Gastrocnemius medialis (tissue), 4 donors: ENCODE measurements around the gene UNC93A. TPM values are rescaled to one million over a fixed set of nuclear protein-coding genes. Genes with fewer than 3 reads are reported as not detected.

ENCODE experiments used
- ATAC-seq, 2 donors: fragments of 150-250 bp; one replicate each; pipeline ENCODE4 v1.9.1; 2016
- DNase-seq, 2 donors: peaks; one replicate each; pipeline ENCODE4 v3.0.0-alpha.2; 2019
- H3K27ac ChIP-seq, 4 donors: fragments of 200-600 bp; sonication (generic); 1 replicate in 1 of 4; 2 replicates in 3 of 4; pipeline ENCODE4 v1.5.1; 2016 to 2018; ENCODE audit warnings: mild to moderate bottlenecking in 2 of 4, moderate library complexity in 1 of 4
- H3K27me3 ChIP-seq, 3 donors: fragments of 200-600 bp; sonication (generic) in 2 of 3; 1 replicate in 1 of 3; 2 replicates in 2 of 3; pipeline versions ENCODE4 v1.5.1 to v1.6.0; 2016 to 2019; ENCODE audit warnings: mild to moderate bottlenecking in 1 of 3, moderate library complexity in 1 of 3
- H3K36me3 ChIP-seq, 2 donors: fragments of 200-600 bp; sonication (generic) in 1 of 2; one replicate each; pipeline ENCODE4 v1.5.1; 2017 to 2018
- H3K4me1 ChIP-seq, 2 donors: fragments of 200-600 bp; sonication (generic) in 1 of 2; one replicate each; pipeline ENCODE4 v1.5.1; 2016 to 2017; ENCODE audit warnings: mild to moderate bottlenecking in 2 of 2
- H3K4me3 ChIP-seq, 4 donors: fragments of 200-600 bp; sonication (generic) in 3 of 4; 1 replicate in 1 of 4; 2 replicates in 3 of 4; pipeline ENCODE4 v1.5.1; 2016 to 2019; ENCODE audit warnings: mild to moderate bottlenecking in 2 of 4
- H3K9me3 ChIP-seq, 3 donors: fragments of 200-600 bp; sonication (generic) in 2 of 3; 1 replicate in 1 of 3; 2 replicates in 2 of 3; pipeline ENCODE4 v1.5.1; 2016 to 2019
- CTCF ChIP-seq, 5 experiments: fragments of 450-650 bp in 3 of 5; fragments of 200-600 bp in 2 of 5; sonication (generic) in 2 of 5; IDR thresholded peaks in 4 of 5; conservative IDR thresholded peaks in 1 of 5; 1 replicate in 4 of 5; 2 replicates in 1 of 5; pipeline ENCODE4 v1.5.1; 2016 to 2019; ENCODE audit warnings: antibody characterized with exemption in 5 of 5, mild to moderate bottlenecking in 3 of 5, moderate library complexity in 3 of 5
- POLR2A ChIP-seq, 2 donors: fragments of 450-650 bp; IDR thresholded peaks; one replicate each; pipeline ENCODE4 v1.6.1; 2017; ENCODE audit warnings: antibody characterized with exemption in 2 of 2, mild to moderate bottlenecking in 2 of 2, moderate library complexity in 2 of 2
- in situ Hi-C, 4 donors: fragments of 200-750 bp; cut with MboI; loops; one replicate each; pipeline versions ENCODE4 v1.15.0 to v1.8.0; 2017; ENCODE audit warnings: low sequenced_read_pairs in 4 of 4
- intact Hi-C: fragments of 100-400 bp; cut with DNase I; formaldehyde crosslinking; loops from one replicate; pipeline ENCODE4 v1.15.1; 2023; ENCODE audit warnings: low total_unique reads
- total RNA-seq, 4 donors: library from RNA; depleted of rRNA; stranded (reverse); fragments of >200 nt; gene quantifications; one replicate each; pipeline versions ENCODE4 v1.1.0 to v1.2.3, GENCODE V29; 2016

The UNC93A gene
- total RNA-seq, 4 donors from 2014 or later = not detected

GRCh38 chr6:167323111-167323510 lies 32.0 kb downstream of the UNC93A start:
- intact Hi-C loops (no loop called here), in situ Hi-C loops (no loop called here)
- Histone ChIP-seq H3K36me3 (no peaks in the 10 kb centered on the region), H3K4me3 (no peak overlapping the region), H3K9me3 (no peaks in the 10 kb centered on the region), H3K4me1 (no peaks in the 10 kb centered on the region), H3K27me3 (no peaks in the 10 kb centered on the region), H3K27ac (no peak overlapping the region)
- ATAC-seq = no peak
- no peak for TF ChIP-seq POLR2A (IDR thresholded peaks at IDR 0.05)
- no peak for TF ChIP-seq CTCF (IDR thresholded peaks at IDR 0.05 in 4 of 5, conservative IDR thresholded peaks at IDR 0.05 in 1 of 5)
- DNase-seq = no peak

- Histone ChIP-seq H3K27ac (no peak overlapping the region), H3K36me3 (no peaks in the 10 kb centered on the region), H3K4me1 (no peaks in the 10 kb centered on the region), H3K4me3 (no peak overlapping the region), H3K9me3 (no peaks in the 10 kb centered on the region), H3K27me3 (no peaks in the 10 kb centered on the region)
- ATAC-seq = no peak
- in situ Hi-C loops (no loop called here), intact Hi-C loops (no loop called here)
- DNase-seq = no peak
- TF ChIP-seq POLR2A (IDR thresholded peaks at IDR 0.05) = no peak
- TF ChIP-seq CTCF (IDR thresholded peaks at IDR 0.05 in 4 of 5, conservative IDR thresholded peaks at IDR 0.05 in 1 of 5) = no peak
These were observed 33.0 kb downstream of the UNC93A start for GRCh38 chr6:167324111-167324510.

GRCh38 chr6:167325766-167326165 lies 34.7 kb downstream of the UNC93A start:
- no peak for TF ChIP-seq POLR2A (IDR thresholded peaks at IDR 0.05)
- no peak for TF ChIP-seq CTCF (IDR thresholded peaks at IDR 0.05 in 4 of 5, conservative IDR thresholded peaks at IDR 0.05 in 1 of 5)

GRCh38 chr6:167327391-167327790 lies 36.3 kb downstream of the UNC93A start:
- H3K9me3 ChIP-seq = no peaks in the 10 kb centered on the region
- intact Hi-C loops = no loop called here
- no peak overlapping the region for H3K4me3 ChIP-seq
- H3K36me3 ChIP-seq = no peaks in the 10 kb centered on the region
- no peak for DNase-seq
- no peaks in the 10 kb centered on the region for H3K4me1 ChIP-seq
- no peak for ATAC-seq
- no peak for TF ChIP-seq POLR2A (IDR thresholded peaks at IDR 0.05)
- no peak for TF ChIP-seq CTCF (IDR thresholded peaks at IDR 0.05 in 4 of 5, conservative IDR thresholded peaks at IDR 0.05 in 1 of 5)
- H3K27me3 ChIP-seq = peaks cover 0 to 6% (median 2%) of the 10 kb centered on the region in 3 donors
- in situ Hi-C loops = no loop called here
- no peak overlapping the region for H3K27ac ChIP-seq

More at GRCh38 chr6:167325766-167326165, 34.7 kb downstream of the UNC93A start:
- no peak for ATAC-seq
- intact Hi-C loops (no loop called here), in situ Hi-C loops (no loop called here)
- DNase-seq = no peak
- no peak overlapping the region for H3K4me3 ChIP-seq
- H3K27ac ChIP-seq = no peak overlapping the region
- H3K4me1 ChIP-seq = no peaks in the 10 kb centered on the region
- peaks cover 0 to 2% (median 0%) of the 10 kb centered on the region in 3 donors for H3K27me3 ChIP-seq
- H3K9me3 ChIP-seq = no peaks in the 10 kb centered on the region
- no peaks in the 10 kb centered on the region for H3K36me3 ChIP-seq

GRCh38 chr6:167328086-167328485 lies 37.0 kb downstream of the UNC93A start:
- ATAC-seq = no peak
- H3K27ac ChIP-seq = no peak overlapping the region
- peaks cover 0 to 6% (median 2%) of the 10 kb centered on the region in 3 donors for H3K27me3 ChIP-seq
- no peak overlapping the region for H3K4me3 ChIP-seq
- TF ChIP-seq POLR2A (IDR thresholded peaks at IDR 0.05) = no peak
- no peak for TF ChIP-seq CTCF (IDR thresholded peaks at IDR 0.05 in 4 of 5, conservative IDR thresholded peaks at IDR 0.05 in 1 of 5)
- in situ Hi-C loops (no loop called here), intact Hi-C loops (no loop called here)
- no peak for DNase-seq
- H3K9me3 ChIP-seq = no peaks in the 10 kb centered on the region
- no peaks in the 10 kb centered on the region for H3K4me1 ChIP-seq
- no peaks in the 10 kb centered on the region for H3K36me3 ChIP-seq
